Loucy (cell line): Measurements from ENCODE around the gene BICRA.

Experiments used
- H2AFZ ChIP-seq: fragments of 200-600 bp; sonication (generic); 2 replicates; pipeline ENCODE4 v1.6.0; 2016; ENCODE audit warnings: antibody characterized with exemption, mild to moderate bottlenecking, low read length, moderate library complexity
- H3F3A ChIP-seq: fragments of 200-600 bp; 2 replicates; pipeline ENCODE4 v1.6.0; 2016; ENCODE audit warnings: antibody characterized with exemption, low read depth, mild to moderate bottlenecking
- H3K27me3 ChIP-seq: fragments of 200-600 bp; sonication (generic); 2 replicates; pipeline ENCODE4 v1.6.1; 2014; ENCODE audit warnings: low read length, mild to moderate bottlenecking; ENCODE audit not compliant: insufficient read depth, poor library complexity, severe bottlenecking
- H3K36me3 ChIP-seq: fragments of 200-600 bp; sonication (generic); 2 replicates; pipeline ENCODE4 v1.6.1; 2016; ENCODE audit warnings: low read length; ENCODE audit not compliant: insufficient read depth
- H3K4me1 ChIP-seq: fragments of 200-600 bp; sonication (generic); 2 replicates; pipeline ENCODE4 v1.5.1; 2014; ENCODE audit warnings: low read length, mild to moderate bottlenecking; ENCODE audit not compliant: insufficient read depth, poor library complexity, severe bottlenecking
- H3K4me2 ChIP-seq: fragments of 200-600 bp; sonication (generic); 2 replicates; pipeline ENCODE4 v1.6.0; 2014; ENCODE audit warnings: antibody characterized with exemption, low read length, low read depth, mild to moderate bottlenecking; ENCODE audit not compliant: poor library complexity, severe bottlenecking
- H3K4me3 ChIP-seq: fragments of 200-600 bp; sonication (generic); 2 replicates; pipeline ENCODE4 v1.5.1; 2014; ENCODE audit warnings: low read length, mild to moderate bottlenecking, mixed read lengths; ENCODE audit not compliant: poor library complexity, severe bottlenecking
- H3K79me2 ChIP-seq: fragments of 200-600 bp; sonication (generic); 2 replicates; pipeline ENCODE4 v1.6.1; 2014; ENCODE audit warnings: low read length; ENCODE audit not compliant: insufficient read depth
- H3K9ac ChIP-seq: fragments of 200-600 bp; sonication (generic); 2 replicates; pipeline ENCODE4 v1.6.0; 2014; ENCODE audit warnings: mild to moderate bottlenecking, low read depth, low read length, moderate library complexity; ENCODE audit not compliant: poor library complexity, severe bottlenecking
- H3K9me2 ChIP-seq: fragments of 200-600 bp; sonication (generic); replicated peaks from 2 replicates; pipeline ENCODE4 v1.6.1; 2016; ENCODE audit warnings: low read depth, low read length, mixed read lengths
- H3K9me3 ChIP-seq: fragments of 200-600 bp; sonication (generic); 2 replicates; pipeline ENCODE4 v1.6.1; 2014; ENCODE audit warnings: mild to moderate bottlenecking, antibody characterized with exemption, low read length, low read depth; ENCODE audit not compliant: insufficient read depth
- H4K20me1 ChIP-seq: fragments of 200-600 bp; sonication (generic); 2 replicates; pipeline ENCODE4 v1.6.0; 2014; ENCODE audit warnings: antibody characterized with exemption, low read length, mild to moderate bottlenecking; ENCODE audit not compliant: insufficient read depth, poor library complexity, severe bottlenecking
- EZH2phosphoT487 ChIP-seq: fragments of 200-600 bp; IDR thresholded peaks from 2 replicates; pipeline ENCODE4 v1.6.1; 2018; ENCODE audit warnings: antibody characterized with exemption, mild to moderate bottlenecking, moderate library complexity, borderline replicate concordance
- TF ChIP-seq, protein P1 (sequence below): fragments of 200-600 bp; sonication (generic); conservative IDR thresholded peaks from 2 replicates; pipeline ENCODE4 v1.5.1; 2014; ENCODE audit warnings: mild to moderate bottlenecking, antibody characterized with exemption, low read length

BICRA gene

DNA sequence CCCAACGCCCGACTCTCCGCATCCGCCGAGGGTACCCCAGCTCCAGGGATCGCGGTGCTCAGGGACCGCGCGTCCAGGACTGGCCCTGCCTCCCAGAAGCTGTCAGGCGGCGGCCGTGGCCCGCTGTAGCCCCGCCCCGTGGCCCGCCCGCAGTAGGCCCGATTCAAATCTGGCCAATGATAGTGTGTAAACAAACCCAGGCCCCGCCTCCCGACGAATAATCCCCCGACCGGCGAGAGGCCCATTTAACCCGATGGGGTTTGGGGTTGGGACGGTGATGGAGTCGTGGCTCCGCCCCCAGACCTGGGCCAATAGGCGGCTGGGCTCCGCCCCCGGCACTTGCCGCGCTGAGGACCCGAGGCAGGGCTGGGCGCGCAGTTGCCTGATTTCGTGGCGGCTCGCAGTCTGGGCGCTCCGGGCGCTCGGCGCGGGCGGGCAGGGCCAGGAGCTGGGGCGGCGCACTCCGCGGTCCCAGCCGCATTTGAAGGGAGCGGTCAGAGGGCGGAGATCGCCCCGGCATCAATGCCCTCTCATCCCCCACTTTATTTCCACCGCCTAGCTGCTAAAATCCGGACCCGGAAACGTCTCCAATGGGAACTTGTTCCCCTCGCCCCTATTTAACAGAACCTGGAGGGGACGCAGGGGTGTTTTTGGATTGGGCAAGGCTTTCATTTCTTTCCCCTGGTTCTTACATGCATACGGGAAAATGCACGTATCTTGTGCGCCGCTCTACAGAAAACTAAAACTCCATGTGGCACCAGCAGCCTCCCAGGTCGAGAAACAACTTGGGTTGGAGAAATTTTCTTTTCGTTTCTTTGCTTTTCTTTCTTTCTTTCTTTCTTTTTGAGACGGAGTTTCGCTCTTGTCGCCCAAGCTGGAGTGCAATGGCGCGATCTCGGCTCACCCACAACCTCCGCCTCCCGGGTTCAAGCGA, 8.4 kb upstream of the BICRA start:
- Histone ChIP-seq H3K9me2 (no peaks in the 10 kb centered on the region), H3K9me3 (no peaks in the 10 kb centered on the region), H3K4me2 (peak overlapping the region; percentile 89), H3K27me3 (no peaks in the 10 kb centered on the region), H3K79me2 (no peaks in the 10 kb centered on the region), H3F3A (peaks cover 3% of the 10 kb centered on the region; the same call in 1 of the 2 replicates), H3K4me1 (peaks cover 12% of the 10 kb centered on the region), H4K20me1 (no peaks in the 10 kb centered on the region), H3K4me3 (peak overlapping the region; percentile 97), H3K36me3 (no peaks in the 10 kb centered on the region), H2AFZ (peak overlapping the region; percentile 86), H3K9ac (peak overlapping the region; percentile 93)
- no peak for TF ChIP-seq EZH2phosphoT487
- TF ChIP-seq, protein P1, sequence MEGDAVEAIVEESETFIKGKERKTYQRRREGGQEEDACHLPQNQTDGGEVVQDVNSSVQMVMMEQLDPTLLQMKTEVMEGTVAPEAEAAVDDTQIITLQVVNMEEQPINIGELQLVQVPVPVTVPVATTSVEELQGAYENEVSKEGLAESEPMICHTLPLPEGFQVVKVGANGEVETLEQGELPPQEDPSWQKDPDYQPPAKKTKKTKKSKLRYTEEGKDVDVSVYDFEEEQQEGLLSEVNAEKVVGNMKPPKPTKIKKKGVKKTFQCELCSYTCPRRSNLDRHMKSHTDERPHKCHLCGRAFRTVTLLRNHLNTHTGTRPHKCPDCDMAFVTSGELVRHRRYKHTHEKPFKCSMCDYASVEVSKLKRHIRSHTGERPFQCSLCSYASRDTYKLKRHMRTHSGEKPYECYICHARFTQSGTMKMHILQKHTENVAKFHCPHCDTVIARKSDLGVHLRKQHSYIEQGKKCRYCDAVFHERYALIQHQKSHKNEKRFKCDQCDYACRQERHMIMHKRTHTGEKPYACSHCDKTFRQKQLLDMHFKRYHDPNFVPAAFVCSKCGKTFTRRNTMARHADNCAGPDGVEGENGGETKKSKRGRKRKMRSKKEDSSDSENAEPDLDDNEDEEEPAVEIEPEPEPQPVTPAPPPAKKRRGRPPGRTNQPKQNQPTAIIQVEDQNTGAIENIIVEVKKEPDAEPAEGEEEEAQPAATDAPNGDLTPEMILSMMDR: no peak

DNA sequence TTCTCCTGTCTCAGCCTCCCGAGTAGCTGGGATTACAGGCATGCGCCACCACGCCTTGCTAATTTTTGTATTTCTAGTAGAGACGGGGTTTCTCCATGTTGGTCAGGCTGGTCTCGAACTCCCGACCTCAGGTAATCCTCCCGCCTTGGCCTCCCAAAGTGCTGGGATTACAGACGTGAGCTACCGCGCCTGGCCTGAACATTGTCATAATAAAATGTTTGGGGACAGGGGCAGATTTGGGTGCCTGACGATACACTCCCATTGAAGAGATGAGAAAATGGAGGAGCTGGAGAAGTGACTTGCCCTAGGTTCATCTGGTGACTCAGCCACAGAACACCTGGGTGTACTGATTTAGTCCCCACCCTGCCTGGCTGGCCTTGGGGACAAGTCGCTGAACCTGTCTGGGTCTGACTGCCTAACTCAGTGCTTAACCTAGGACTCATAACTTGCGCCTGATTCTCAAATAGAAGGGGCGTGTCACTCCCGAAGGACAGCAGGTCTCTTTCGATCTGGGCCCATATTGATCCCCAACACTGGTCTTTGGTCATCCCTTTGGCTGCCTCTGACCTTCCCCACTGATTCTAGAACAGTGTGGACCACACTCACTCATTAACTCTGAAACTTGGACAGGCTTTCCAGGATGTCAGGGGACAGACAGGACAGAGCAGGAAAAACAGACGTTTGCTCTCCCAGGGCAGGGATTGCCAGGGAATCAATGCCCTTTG, 7.6 kb upstream of the BICRA start:
- Histone ChIP-seq H3K9me2 (no peaks in the 10 kb centered on the region), H2AFZ (no peak overlapping the region), H3K27me3 (no peaks in the 10 kb centered on the region), H3K4me3 (peak overlapping the region; percentile 97), H3K4me1 (peaks cover 12% of the 10 kb centered on the region), H3K4me2 (peak overlapping the region; percentile 89), H3K36me3 (no peaks in the 10 kb centered on the region), H4K20me1 (no peaks in the 10 kb centered on the region), H3F3A (peaks cover 3% of the 10 kb centered on the region; the same call in 1 of the 2 replicates), H3K9me3 (no peaks in the 10 kb centered on the region), H3K79me2 (no peaks in the 10 kb centered on the region), H3K9ac (peak overlapping the region; percentile 93)
- TF ChIP-seq, protein P1: no peak
- no peak for TF ChIP-seq EZH2phosphoT487

DNA sequence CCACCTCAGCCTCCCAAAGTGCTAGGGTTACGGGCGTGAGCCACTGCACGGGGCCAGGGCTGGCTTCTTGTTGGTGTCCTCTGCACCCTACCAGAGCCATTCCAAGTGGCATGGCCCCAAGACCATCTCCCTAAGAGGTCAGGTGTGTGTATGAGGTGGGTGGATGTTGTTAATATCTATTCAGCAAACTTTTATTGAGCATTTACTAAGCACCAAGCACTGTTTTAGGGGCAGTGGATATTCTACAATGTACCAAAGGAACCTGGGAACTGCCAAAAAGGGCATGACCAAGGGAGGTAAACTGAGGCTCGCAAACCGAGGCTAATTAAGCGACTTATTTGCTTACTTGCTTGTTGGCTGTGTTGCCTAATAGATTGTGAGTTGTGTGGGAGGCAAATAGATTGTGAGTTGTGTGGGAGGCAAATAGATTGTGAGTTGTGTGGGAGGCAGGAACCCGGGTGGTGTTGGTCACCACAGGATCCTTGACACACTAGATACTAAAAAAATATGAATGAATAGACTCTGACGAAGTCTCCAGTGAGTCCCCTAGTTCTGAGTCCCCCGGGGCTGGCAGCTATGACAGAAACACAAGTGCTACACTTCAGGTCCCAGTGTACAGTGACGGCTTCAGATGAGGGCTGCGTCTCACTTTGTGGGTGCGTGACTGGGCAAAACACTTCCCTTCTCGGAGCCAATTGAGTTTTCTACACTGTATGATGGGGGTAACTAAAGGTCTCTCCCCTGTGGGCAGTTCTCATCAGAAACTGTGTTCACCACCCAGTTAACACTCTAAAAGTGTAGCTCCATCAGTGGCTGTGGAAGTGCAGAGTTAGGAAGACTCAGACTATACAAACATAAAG, 5.0 kb upstream of the BICRA start:
- TF ChIP-seq, protein P1: no peak
- Histone ChIP-seq H3K4me3 (no peak overlapping the region), H3K9me2 (no peaks in the 10 kb centered on the region), H3F3A (no peaks in the 10 kb centered on the region), H3K9ac (no peak overlapping the region), H3K79me2 (peaks cover 10% of the 10 kb centered on the region), H3K4me1 (peaks cover 16% of the 10 kb centered on the region), H2AFZ (no peak overlapping the region), H3K4me2 (no peak overlapping the region), H3K36me3 (no peaks in the 10 kb centered on the region), H4K20me1 (no peaks in the 10 kb centered on the region), H3K9me3 (no peaks in the 10 kb centered on the region), H3K27me3 (no peaks in the 10 kb centered on the region)
